Mucosa of rectum (tissue), 2 donors: ENCODE data around the gene CCDC170.

Experiments used
- H3K27ac ChIP-seq, 2 donors: one replicate each; pipeline ENCODE4 v1.7.0; 2013; ENCODE audit warnings: inconsistent platforms in 2 of 2, low read depth in 2 of 2, low read length in 2 of 2
- H3K27me3 ChIP-seq, 2 donors: one replicate each; pipeline ENCODE4 v1.7.0; 2013; ENCODE audit warnings: low read length in 2 of 2; ENCODE audit not compliant: control insufficient read depth in 2 of 2, insufficient read depth in 2 of 2
- H3K36me3 ChIP-seq, 2 donors: one replicate each; pipeline ENCODE4 v1.7.0; 2013; ENCODE audit warnings: low read length in 2 of 2; ENCODE audit not compliant: control insufficient read depth in 2 of 2, insufficient read depth in 2 of 2
- H3K4me1 ChIP-seq, 2 donors: one replicate each; pipeline ENCODE4 v1.7.0; 2013; ENCODE audit warnings: low read length in 2 of 2, mild to moderate bottlenecking in 1 of 2; ENCODE audit not compliant: control insufficient read depth in 2 of 2, insufficient read depth in 2 of 2
- H3K4me3 ChIP-seq, 2 donors: one replicate each; pipeline ENCODE4 v1.7.0; 2013; ENCODE audit warnings: low read length in 2 of 2
- H3K9ac ChIP-seq, 2 donors: one replicate each; pipeline ENCODE4 v1.7.0; 2013; ENCODE audit warnings: low read length in 2 of 2, low read depth in 1 of 2, mild to moderate bottlenecking in 1 of 2
- H3K9me3 ChIP-seq, 2 donors: one replicate each; pipeline ENCODE4 v1.7.0; 2013; ENCODE audit warnings: low read length in 2 of 2; ENCODE audit not compliant: control insufficient read depth in 2 of 2
- donor health status: healthy.
- donor health status: Normal muscosa, but diverticular disease.

CCDC170 gene

GRCh38 chr6:151624900-151625536 lies 131.2 kb downstream of the CCDC170 start:
- Histone ChIP-seq H3K9ac (no peak overlapping the region), H3K27me3 (no peaks in the 10 kb centered on the region), H3K4me1 (no peaks in the 10 kb centered on the region), H3K27ac (no peak overlapping the region), H3K36me3 (no peaks in the 10 kb centered on the region), H3K4me3 (no peak overlapping the region), H3K9me3 (peaks cover 0 to 2% of the 10 kb centered on the region in 2 donors)

- Histone ChIP-seq H3K4me1 (no peaks in the 10 kb centered on the region), H3K27ac (no peak overlapping the region), H3K4me3 (no peak overlapping the region), H3K36me3 (no peaks in the 10 kb centered on the region), H3K27me3 (no peaks in the 10 kb centered on the region), H3K9ac (no peak overlapping the region), H3K9me3 (peaks cover 0 to 2% of the 10 kb centered on the region in 2 donors)
Measured at GRCh38 chr6:151627689-151628444, 134.1 kb downstream of the CCDC170 start.

DNA sequence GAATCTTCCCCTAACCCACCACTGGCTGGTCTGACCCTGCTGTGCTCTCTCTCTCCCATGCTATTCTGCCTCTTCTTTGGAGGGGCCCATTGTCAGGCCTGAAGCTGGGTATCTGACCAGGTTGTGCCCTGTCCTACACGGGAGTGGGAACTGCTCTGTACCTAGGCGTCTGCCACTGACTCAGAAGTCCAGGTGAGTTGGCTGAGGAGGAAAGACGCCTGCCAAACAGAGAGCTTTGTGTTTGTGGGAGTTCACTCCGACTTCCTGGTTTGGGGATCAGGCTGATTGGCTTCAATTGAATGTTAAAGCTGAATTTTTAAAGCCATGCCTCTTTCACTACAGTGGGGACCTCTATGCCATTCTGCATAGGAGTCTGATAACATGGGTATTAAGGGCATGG lies 136.0 kb downstream of the CCDC170 start:
- Histone ChIP-seq H3K9me3 (peaks cover 0 to 2% of the 10 kb centered on the region in 2 donors), H3K4me1 (no peaks in the 10 kb centered on the region), H3K9ac (no peak overlapping the region), H3K36me3 (no peaks in the 10 kb centered on the region), H3K27ac (no peak overlapping the region), H3K27me3 (no peaks in the 10 kb centered on the region), H3K4me3 (no peak overlapping the region)

DNA sequence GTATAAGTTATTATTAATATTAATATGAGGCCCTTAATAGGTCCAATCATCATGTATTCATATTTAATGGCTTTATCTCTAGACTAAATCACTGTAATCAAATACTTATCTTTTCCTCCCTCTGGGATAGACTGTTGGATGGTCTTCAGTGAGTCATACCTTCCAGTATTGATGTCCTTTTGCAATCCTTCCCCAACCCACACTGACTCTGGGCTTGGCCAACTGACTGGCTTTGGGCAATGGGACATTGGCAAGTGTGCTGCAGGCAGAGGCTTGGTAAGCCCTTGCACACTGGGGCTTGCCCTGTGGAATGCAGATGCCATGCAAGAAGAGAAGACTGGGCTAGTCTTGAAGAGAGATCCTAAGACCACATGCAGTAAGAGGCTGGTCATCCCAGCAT lies 136.6 kb downstream of the CCDC170 start:
- H3K36me3 ChIP-seq = no peaks in the 10 kb centered on the region
- H3K4me3 ChIP-seq = no peak overlapping the region
- H3K27ac ChIP-seq = no peak overlapping the region
- H3K27me3 ChIP-seq = no peaks in the 10 kb centered on the region
- no peak overlapping the region for H3K9ac ChIP-seq
- peaks cover 0 to 2% of the 10 kb centered on the region in 2 donors for H3K9me3 ChIP-seq
- H3K4me1 ChIP-seq = no peaks in the 10 kb centered on the region

- Histone ChIP-seq H3K27me3 (no peaks in the 10 kb centered on the region), H3K4me3 (no peak overlapping the region), H3K9me3 (peaks cover 0 to 2% of the 10 kb centered on the region in 2 donors), H3K9ac (no peak overlapping the region), H3K27ac (no peak overlapping the region), H3K4me1 (no peaks in the 10 kb centered on the region), H3K36me3 (no peaks in the 10 kb centered on the region)
Measured at GRCh38 chr6:151630991-151631655, 137.3 kb downstream of the CCDC170 start.

DNA sequence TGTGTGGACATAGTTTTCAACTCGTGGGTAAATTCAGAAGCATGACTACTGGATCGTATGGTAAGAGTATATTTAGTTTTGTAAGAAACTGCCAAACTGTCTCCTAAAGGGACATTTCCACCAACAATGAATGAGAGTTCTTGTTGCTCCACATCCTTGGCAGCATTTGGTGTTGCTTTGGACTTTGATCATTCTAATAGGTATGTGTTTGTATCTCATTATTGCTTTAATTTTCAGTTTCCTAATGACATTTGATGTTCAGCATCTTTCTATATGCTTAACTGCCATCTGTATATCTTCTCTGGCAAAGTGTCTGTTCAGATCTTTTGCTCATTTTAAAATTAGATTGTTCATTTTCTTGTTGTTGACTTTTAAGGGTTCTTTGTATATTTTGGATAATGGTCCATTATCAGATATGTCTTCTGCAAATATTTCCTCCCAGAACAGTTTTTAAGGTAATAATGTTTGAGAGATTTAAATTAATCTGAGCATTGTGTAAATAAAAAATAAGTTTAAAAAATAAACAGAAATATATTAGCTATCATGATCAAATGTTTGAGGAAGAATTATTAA lies 138.7 kb downstream of the CCDC170 start:
- Histone ChIP-seq H3K4me3 (no peak overlapping the region), H3K4me1 (no peaks in the 10 kb centered on the region), H3K27me3 (no peaks in the 10 kb centered on the region), H3K36me3 (no peaks in the 10 kb centered on the region), H3K9me3 (no peaks in the 10 kb centered on the region), H3K27ac (no peak overlapping the region), H3K9ac (no peak overlapping the region)

- no peak overlapping the region for H3K27ac ChIP-seq
- H3K4me3 ChIP-seq = no peak overlapping the region
- H3K27me3 ChIP-seq = no peaks in the 10 kb centered on the region
- no peaks in the 10 kb centered on the region for H3K36me3 ChIP-seq
- H3K4me1 ChIP-seq = no peaks in the 10 kb centered on the region
- no peak overlapping the region for H3K9ac ChIP-seq
- no peaks in the 10 kb centered on the region for H3K9me3 ChIP-seq
Measured at GRCh38 chr6:151633526-151634335, 139.9 kb downstream of the CCDC170 start.

DNA sequence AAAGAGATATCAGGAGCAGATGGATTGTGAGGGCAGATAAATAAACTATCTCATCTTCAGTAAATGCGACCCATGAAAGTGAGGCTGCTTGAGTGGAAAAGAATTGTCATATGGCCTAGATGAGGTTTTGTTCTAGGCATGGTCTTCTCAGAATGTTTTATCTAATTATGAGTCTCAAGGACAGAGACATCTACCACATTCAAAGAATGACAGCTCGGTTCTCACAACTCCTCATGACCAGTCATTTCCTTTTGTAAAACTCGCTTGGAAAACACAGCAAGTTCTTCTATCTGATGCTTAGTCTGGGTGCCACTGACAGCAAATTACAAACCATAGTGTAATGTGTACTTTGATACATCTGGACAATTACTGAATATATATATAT lies 140.5 kb downstream of the CCDC170 start:
- no peaks in the 10 kb centered on the region for H3K4me1 ChIP-seq

GRCh38 chr6:151635741-151636140 lies 141.9 kb downstream of the CCDC170 start:
- no peak overlapping the region for H3K9ac ChIP-seq
- no peaks in the 10 kb centered on the region for H3K27me3 ChIP-seq
- H3K9me3 ChIP-seq = no peaks in the 10 kb centered on the region
- no peak overlapping the region for H3K27ac ChIP-seq
- no peaks in the 10 kb centered on the region for H3K36me3 ChIP-seq
- H3K4me3 ChIP-seq = no peak overlapping the region
- no peaks in the 10 kb centered on the region for H3K4me1 ChIP-seq

More for the DNA sequence above, 140.5 kb downstream of the CCDC170 start:
- no peak overlapping the region for H3K4me3 ChIP-seq
- H3K27ac ChIP-seq = no peak overlapping the region
- H3K36me3 ChIP-seq = no peaks in the 10 kb centered on the region
- no peaks in the 10 kb centered on the region for H3K9me3 ChIP-seq
- no peaks in the 10 kb centered on the region for H3K27me3 ChIP-seq
- H3K9ac ChIP-seq = no peak overlapping the region
